Heart right ventricle (tissue), 16 donors: ENCODE measurements around the gene GCK. TPM values are rescaled to one million over a fixed set of nuclear protein-coding genes. Genes with fewer than 3 reads are reported as not detected.

ENCODE experiments used
- ATAC-seq, 8 donors: fragments of 200-7000 bp; cut with Tn5 transposase; one replicate each; pipeline ENCODE4 v1.9.1; 2020; ENCODE audit warnings: mild to moderate bottlenecking in 8 of 8, moderate library complexity in 8 of 8, moderate number of reproducible peaks in 1 of 8
- DNase-seq, 2 donors: peaks; one replicate each; pipeline ENCODE4 v3.0.0-alpha.2; 2020
- H3K27ac ChIP-seq, 10 donors: fragments of 200-600 bp; sonication (generic) in 2 of 10; one replicate each; pipeline versions ENCODE4 v1.5.0 to v1.8.0; 2020 to 2022; ENCODE audit warnings: mild to moderate bottlenecking in 3 of 10
- H3K27me3 ChIP-seq, 7 donors: fragments of 200-600 bp; one replicate each; pipeline ENCODE4 v1.8.0; 2021 to 2022; ENCODE audit warnings: mild to moderate bottlenecking in 2 of 7
- H3K36me3 ChIP-seq, 9 donors: fragments of 200-600 bp; sonication (generic) in 1 of 9; one replicate each; pipeline versions ENCODE4 v1.5.0 to v1.8.0; 2020 to 2022; ENCODE audit warnings: mild to moderate bottlenecking in 2 of 9
- H3K4me1 ChIP-seq, 9 donors: fragments of 200-600 bp; sonication (generic) in 1 of 9; one replicate each; pipeline versions ENCODE4 v1.5.0 to v1.8.0; 2020 to 2022; ENCODE audit warnings: mild to moderate bottlenecking in 4 of 9
- H3K4me3 ChIP-seq, 10 donors: fragments of 200-600 bp; sonication (generic) in 2 of 10; one replicate each; pipeline versions ENCODE4 v1.5.0 to v1.8.0; 2020 to 2022; ENCODE audit warnings: mild to moderate bottlenecking in 7 of 10, moderate library complexity in 2 of 10
- H3K9me3 ChIP-seq, 11 donors: fragments of 200-600 bp in 10 of 11; sonication (generic) in 2 of 11; one replicate each; pipeline versions ENCODE4 v1.5.0 to v1.8.0; 2013 to 2022; ENCODE audit warnings: mild to moderate bottlenecking in 2 of 11, control low read depth in 1 of 11, moderate library complexity in 1 of 11
- CTCF ChIP-seq, 9 donors: fragments of 200-600 bp; sonication (generic) in 2 of 9; IDR thresholded peaks; one replicate each; pipeline versions ENCODE4 v1.5.0 to v1.8.0; 2021 to 2022; ENCODE audit warnings: antibody characterized with exemption in 9 of 9, mild to moderate bottlenecking in 5 of 9, moderate library complexity in 1 of 9
- WGBS, 2 donors: extraction: QIAGEN DNeasy Blood & Tissue Kit; methylation state at CpG; one replicate each; pipeline ENCODE4 v1.1.7; 2013; ENCODE audit warnings: inconsistent platforms in 1 of 2; 5-methylcytosine and 5-hydroxymethylcytosine counted together
- intact Hi-C, 10 donors: fragments of 100-400 bp; cut with DNase I; formaldehyde crosslinking; loops; one replicate each; pipeline versions ENCODE4 v1.11.1 to v1.14.2; 2022
- polyA plus RNA-seq, 2 donors: library from polyadenylated mRNA; stranded (reverse); fragments of 200-250 nt; gene quantifications; one replicate each; pipeline ENCODE4 v1.2.3, GENCODE V29; 2013
- total RNA-seq, 10 donors: library from RNA; stranded (reverse); fragmentation: NEBNext Ultra II Directional in 3 of 10; extraction: Animal tissue kit (Norgen Biotek cat#: 25700) in 3 of 10; gene quantifications; one replicate each; pipeline versions ENCODE4 v1.2.1 to v1.2.4, GENCODE V29; 2021 to 2023
- donor health status: Arrhythmogenic right ventricular cardiomyopathy.
- donor health status: ischemic (EF 13 %, LVEDD 7.1; RV severe dilation, severe dysfunction).
- donor health status: healthy with polysubstance abuse.
- donor health status: DM: no; HTN: yes; CAD: no.
- donor health status: DM: no; HTN: no; CAD: no.
- donor health status: ischemic (EF 25% LVEDD 6.9; RV normal size, moderate dysfunction).
- donor health status: ischemic (EF 25% LVEDD 5.7; RV mildly dilated, moderate dysfunction).
- donor health status: healthy.
- donor health status: DM: yes; HTN: yes; CAD: no.
- donor health status: Ischemic cardiomyopathy.
- donor health status: ischemic (EF 35%, LVEDD 5.7; RV mildly dilated, moderate dysfunction).
- donor health status: nonischemic (EF 11% LVEDD 7.7; RV severe dilation, severe dysfunction).
- donor health status: DM: yes; HTN: yes; CAD: no.
- donor health status: PGD.
- donor health status: ischemic (EF 29% LVEDD 5.4; RV normal size, mild dysfunction).
- donor health status: nonischemic (EF 23%, LVEDD 6.1; RV moderate dilation, normal function).

Gene GCK
- total and polyA plus RNA-seq, 12 donors = 0.50 to 6.0 (median 1.5) TPM

DNA sequence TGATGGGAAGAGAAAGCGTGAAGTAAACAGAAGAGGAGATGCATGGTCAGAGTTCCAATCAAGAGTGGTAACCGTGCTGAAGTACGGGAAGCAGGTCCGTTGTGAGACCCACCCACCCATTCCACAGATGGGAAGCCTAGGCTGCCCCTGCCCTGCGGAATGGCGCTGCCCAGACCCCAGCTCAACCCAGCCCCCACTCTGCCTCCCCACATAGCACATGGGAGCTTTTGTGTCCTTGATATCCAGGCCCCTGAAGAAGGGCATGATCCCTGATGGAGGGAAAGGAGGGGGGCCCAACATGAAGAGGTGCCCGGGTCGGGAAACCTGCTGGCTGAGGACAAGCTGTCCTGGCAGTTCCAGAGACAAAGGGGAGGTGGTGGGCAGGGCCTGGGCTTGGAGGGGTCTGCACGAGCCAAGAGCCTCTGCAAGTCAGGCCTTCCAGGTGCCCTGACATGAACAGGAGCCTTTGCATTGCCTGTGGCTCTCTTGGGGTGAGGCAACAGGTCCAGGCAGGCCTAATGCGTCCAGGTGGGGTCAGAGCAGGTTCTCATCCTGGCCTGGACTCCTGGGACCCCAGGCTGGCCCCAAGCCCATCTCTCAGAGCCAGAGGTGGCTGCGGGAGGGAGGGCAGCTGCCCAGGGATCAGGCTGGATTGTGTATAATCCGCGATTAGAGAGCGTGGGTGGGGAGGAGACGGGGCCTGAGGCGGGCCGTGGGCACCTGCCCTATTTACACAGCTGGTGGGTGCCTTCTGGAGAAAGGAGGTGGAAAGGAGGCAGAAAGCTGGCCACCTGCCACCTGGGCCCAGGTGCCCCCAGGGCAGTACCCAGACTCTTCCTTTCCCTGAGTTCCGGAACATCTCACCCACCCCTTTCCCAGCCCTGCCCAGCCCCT lies 35.1 kb upstream of the GCK start:
- ATAC-seq (no peak), DNase-seq (peak in 1 of 2 donors; percentile 6)
- no peak overlapping the region for H3K27ac ChIP-seq
- peaks cover 0 to 16% (median 11%) of the 10 kb centered on the region in 7 donors for H3K27me3 ChIP-seq
- no peak for TF ChIP-seq CTCF (IDR thresholded peaks at IDR 0.05)
- H3K9me3 ChIP-seq = no peaks in the 10 kb centered on the region
- 69 to 71% methylated on average over 18 of the region's 18 CpGs for WGBS, 2 donors
- no peak overlapping the region for H3K4me3 ChIP-seq
- H3K36me3 ChIP-seq = peaks cover 0 to 9% (median 0%) of the 10 kb centered on the region in 9 donors
- no peaks in the 10 kb centered on the region for H3K4me1 ChIP-seq
- intact Hi-C loops = no loop called here

GRCh38 chr7:44223362-44224079 lies 34.3 kb upstream of the GCK start:
- TF ChIP-seq CTCF (IDR thresholded peaks at IDR 0.05) = no peak
- Histone ChIP-seq H3K36me3 (peaks cover 0 to 11% (median 0%) of the 10 kb centered on the region in 9 donors), H3K9me3 (no peaks in the 10 kb centered on the region), H3K27ac (no peak overlapping the region), H3K4me3 (no peak overlapping the region), H3K27me3 (peaks cover 0 to 16% (median 11%) of the 10 kb centered on the region in 7 donors), H3K4me1 (no peaks in the 10 kb centered on the region)
- 61 to 76% methylated on average over 5 of the region's 5 CpGs for WGBS, 2 donors
- DNase-seq (peak in 1 of 2 donors; percentile 5), ATAC-seq (no peak)
- intact Hi-C loops = no loop called here

DNA sequence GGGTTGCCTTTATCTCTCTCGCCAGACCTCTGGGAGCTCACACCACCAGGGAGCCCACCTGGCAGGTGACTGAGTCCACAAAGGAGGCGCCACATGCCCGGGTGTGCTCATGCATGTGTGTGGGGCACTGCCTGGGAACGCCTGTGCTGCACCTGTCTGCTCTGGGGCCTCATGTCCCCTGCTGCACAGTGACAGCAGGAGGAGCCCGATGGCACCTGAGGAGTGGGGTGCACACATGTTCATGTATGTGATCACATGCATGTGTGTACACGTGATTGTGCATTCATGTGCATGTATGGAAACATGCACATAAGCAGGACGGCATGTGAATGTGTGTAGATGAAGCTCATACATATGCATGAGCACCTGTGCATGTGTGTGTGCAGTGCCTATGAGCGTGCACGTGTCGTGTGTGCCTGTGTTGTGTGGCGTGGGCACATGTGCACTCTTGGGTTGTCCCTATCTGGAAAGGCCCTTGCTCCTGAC lies 33.6 kb upstream of the GCK start:
- H3K9me3 ChIP-seq = no peaks in the 10 kb centered on the region
- H3K4me1 ChIP-seq = no peaks in the 10 kb centered on the region
- intact Hi-C loops = no loop called here
- TF ChIP-seq CTCF (IDR thresholded peaks at IDR 0.05) = no peak
- no peak overlapping the region for H3K4me3 ChIP-seq
- H3K36me3 ChIP-seq = peaks cover 0 to 9% (median 0%) of the 10 kb centered on the region in 9 donors
- ATAC-seq (no peak), DNase-seq (peak in 1 of 2 donors; percentile 4)
- 90% methylated on average over 11 of the region's 11 CpGs for WGBS, 2 donors
- H3K27ac ChIP-seq = no peak overlapping the region
- peaks cover 0 to 16% (median 11%) of the 10 kb centered on the region in 7 donors for H3K27me3 ChIP-seq

GRCh38 chr7:44222074-44222473 lies 32.8 kb upstream of the GCK start:
- Histone ChIP-seq H3K27ac (no peak overlapping the region), H3K27me3 (peaks cover 0 to 16% (median 11%) of the 10 kb centered on the region in 7 donors), H3K4me1 (no peaks in the 10 kb centered on the region), H3K9me3 (no peaks in the 10 kb centered on the region), H3K4me3 (no peak overlapping the region), H3K36me3 (peaks cover 0 to 9% (median 0%) of the 10 kb centered on the region in 9 donors)
- TF ChIP-seq CTCF (IDR thresholded peaks at IDR 0.05) = no peak
- no peak for ATAC-seq
- 83 to 86% methylated on average over 11 of the region's 11 CpGs for WGBS, 2 donors
- intact Hi-C loops = no loop called here
- DNase-seq = no peak
